K562 (cell line): Measurements from ENCODE around the gene NMRAL1. TPM values are rescaled to one million over a fixed set of nuclear protein-coding genes. Genes with fewer than 3 reads are reported as not detected.

Experiments
- FOXJ2 ChIP-seq: fragments of 200-800 bp; sonication (Bioruptor generic); IDR thresholded peaks from 2 replicates; pipeline ENCODE4 v1.6.1; 2016; ENCODE audit warnings: missing genetic modification characterization, missing compliant biosample characterization
- FOXM1 ChIP-seq, 2 experiments: fragments of 450-650 bp in 1 of 2; sonication (generic) in 1 of 2; formaldehyde crosslinking in 1 of 2; IDR thresholded peaks; 2 replicates each; pipeline versions ENCODE4 v1.6.1 to v1.9.0; 2017 to 2022; ENCODE audit warnings: low read depth in 2 of 2, mild to moderate bottlenecking in 2 of 2, missing genetic modification reagents in 1 of 2, moderate library complexity in 1 of 2
- HMGXB4 ChIP-seq: sonication (generic); formaldehyde crosslinking; IDR thresholded peaks from 2 replicates; pipeline ENCODE4 v1.8.1; 2023; ENCODE audit warnings: mild to moderate bottlenecking, missing genetic modification reagents
- HNRNPUL1 ChIP-seq: fragments of 200-400 bp; formaldehyde crosslinking; IDR thresholded peaks from 2 replicates; pipeline ENCODE4 v1.6.1; 2017; ENCODE audit warnings: low read length
- ILF3 ChIP-seq: fragments of 450-650 bp; IDR thresholded peaks from 2 replicates; pipeline ENCODE4 v1.6.1; 2018; ENCODE audit warnings: antibody characterized with exemption, mild to moderate bottlenecking, moderate library complexity, borderline replicate concordance
- KAT7 ChIP-seq: sonication (generic); formaldehyde crosslinking; IDR thresholded peaks from 2 replicates; pipeline ENCODE4 v1.8.0; 2022; ENCODE audit warnings: missing genetic modification reagents, mild to moderate bottlenecking, borderline replicate concordance
- NFYB ChIP-seq: IDR thresholded peaks from 2 replicates; pipeline ENCODE4 v1.6.1; 2011; ENCODE audit warnings: mild to moderate bottlenecking, moderate library complexity; ENCODE audit not compliant: insufficient read length; ENCODE audit errors: extremely low read depth
- SAFB2 ChIP-seq: fragments of 200-400 bp; formaldehyde crosslinking; IDR thresholded peaks from 2 replicates; pipeline ENCODE4 v1.6.1; 2018; ENCODE audit warnings: borderline replicate concordance, low read length, low read depth, moderate library complexity; ENCODE audit not compliant: severe bottlenecking
- SRSF7 ChIP-seq: fragments of 200-400 bp; formaldehyde crosslinking; optimal IDR thresholded peaks from 2 replicates; pipeline ENCODE3; 2017; ENCODE audit warnings: mild to moderate bottlenecking, low read depth, low read length
- TEAD4 ChIP-seq, 2 experiments: sonication (generic) in 1 of 2; formaldehyde crosslinking in 1 of 2; IDR thresholded peaks; 2 replicates each; pipeline versions ENCODE4 v1.6.1 to v1.8.0; 2012 to 2022; ENCODE audit warnings: borderline replicate concordance in 1 of 2, inconsistent platforms in 1 of 2, low read length in 1 of 2, mild to moderate bottlenecking in 1 of 2, missing genetic modification reagents in 1 of 2
- TRIM24 ChIP-seq, 2 experiments: fragments of 450-650 bp; IDR thresholded peaks; 2 replicates each; pipeline ENCODE4 v1.6.1; 2016
- ZNF143 ChIP-seq: sonication (generic); formaldehyde crosslinking; IDR thresholded peaks from 2 replicates; pipeline ENCODE4 v1.9.0; 2022; ENCODE audit warnings: mild to moderate bottlenecking, missing genetic modification reagents
- ZNF644 ChIP-seq: fragments of 200-800 bp; sonication (Bioruptor generic); IDR thresholded peaks from 2 replicates; pipeline ENCODE4 v1.6.1; 2016; ENCODE audit warnings: low read depth, missing genetic modification characterization, missing compliant biosample characterization
- polyA plus RNA-seq, 8 experiments: library from polyadenylated mRNA; depleted of rRNA in 4 of 8; stranded (reverse) in 5 of 8; unstranded in 3 of 8; fragments of >200 nt; fragmentation: Nextera tagmentation in 2 of 8; fragmentation: Illumina TruSeq in 1 of 8; extraction: Ambion mirVana in 2 of 8; extraction: Trizol in 1 of 8; gene quantifications; 2 replicates each; pipeline versions ENCODE4 v1.2.1 to v1.2.3, GENCODE V29; 2011 to 2014; ENCODE audit warnings: inconsistent platforms in 1 of 8, missing spikeins in 1 of 8
- total RNA-seq, 7 experiments: library from RNA; depleted of rRNA in 6 of 7; stranded (reverse); fragments of >200 nt in 6 of 7; fragmentation: Illumina TruSeq in 2 of 7; extraction: Trizol in 2 of 7; gene quantifications; 2 replicates each; pipeline versions ENCODE4 v1.2.1 to v1.2.3, GENCODE V29; 2011 to 2021; ENCODE audit warnings: low replicate concordance in 1 of 7
- TF ChIP-seq, protein P1 (sequence below): sonication (generic); formaldehyde crosslinking; IDR thresholded peaks from 2 replicates; pipeline ENCODE4 v1.8.1; 2023; ENCODE audit warnings: missing genetic modification reagents, mild to moderate bottlenecking, borderline replicate concordance
- TF ChIP-seq, protein P2 (sequence below): fragments of 450-650 bp; IDR thresholded peaks from 2 replicates; pipeline ENCODE4 v1.6.1; 2016; ENCODE audit warnings: missing biosample characterization, missing genetic modification characterization

Gene NMRAL1
- total and polyA plus RNA-seq, 9 of the 15 experiments (the other 6 are each of a cell fraction or from before 2014, with no cell fraction given): 6.3 to 116 (median 63.2) TPM

GRCh38 chr16:4425378-4426020 lies 48.9 kb downstream of the NMRAL1 start, which contains the start of gene DNAJA3 (continued):
- TF ChIP-seq, protein P1, sequence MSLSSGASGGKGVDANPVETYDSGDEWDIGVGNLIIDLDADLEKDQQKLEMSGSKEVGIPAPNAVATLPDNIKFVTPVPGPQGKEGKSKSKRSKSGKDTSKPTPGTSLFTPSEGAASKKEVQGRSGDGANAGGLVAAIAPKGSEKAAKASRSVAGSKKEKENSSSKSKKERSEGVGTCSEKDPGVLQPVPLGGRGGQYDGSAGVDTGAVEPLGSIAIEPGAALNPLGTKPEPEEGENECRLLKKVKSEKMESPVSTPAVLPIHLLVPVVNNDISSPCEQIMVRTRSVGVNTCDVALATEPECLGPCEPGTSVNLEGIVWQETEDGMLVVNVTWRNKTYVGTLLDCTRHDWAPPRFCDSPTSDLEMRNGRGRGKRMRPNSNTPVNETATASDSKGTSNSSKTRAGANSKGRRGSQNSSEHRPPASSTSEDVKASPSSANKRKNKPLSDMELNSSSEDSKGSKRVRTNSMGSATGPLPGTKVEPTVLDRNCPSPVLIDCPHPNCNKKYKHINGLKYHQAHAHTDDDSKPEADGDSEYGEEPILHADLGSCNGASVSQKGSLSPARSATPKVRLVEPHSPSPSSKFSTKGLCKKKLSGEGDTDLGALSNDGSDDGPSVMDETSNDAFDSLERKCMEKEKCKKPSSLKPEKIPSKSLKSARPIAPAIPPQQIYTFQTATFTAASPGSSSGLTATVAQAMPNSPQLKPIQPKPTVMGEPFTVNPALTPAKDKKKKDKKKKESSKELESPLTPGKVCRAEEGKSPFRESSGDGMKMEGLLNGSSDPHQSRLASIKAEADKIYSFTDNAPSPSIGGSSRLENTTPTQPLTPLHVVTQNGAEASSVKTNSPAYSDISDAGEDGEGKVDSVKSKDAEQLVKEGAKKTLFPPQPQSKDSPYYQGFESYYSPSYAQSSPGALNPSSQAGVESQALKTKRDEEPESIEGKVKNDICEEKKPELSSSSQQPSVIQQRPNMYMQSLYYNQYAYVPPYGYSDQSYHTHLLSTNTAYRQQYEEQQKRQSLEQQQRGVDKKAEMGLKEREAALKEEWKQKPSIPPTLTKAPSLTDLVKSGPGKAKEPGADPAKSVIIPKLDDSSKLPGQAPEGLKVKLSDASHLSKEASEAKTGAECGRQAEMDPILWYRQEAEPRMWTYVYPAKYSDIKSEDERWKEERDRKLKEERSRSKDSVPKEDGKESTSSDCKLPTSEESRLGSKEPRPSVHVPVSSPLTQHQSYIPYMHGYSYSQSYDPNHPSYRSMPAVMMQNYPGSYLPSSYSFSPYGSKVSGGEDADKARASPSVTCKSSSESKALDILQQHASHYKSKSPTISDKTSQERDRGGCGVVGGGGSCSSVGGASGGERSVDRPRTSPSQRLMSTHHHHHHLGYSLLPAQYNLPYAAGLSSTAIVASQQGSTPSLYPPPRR (CRISPR knock-in tag): peak; percentile 89; the same call in 1 of the 2 replicates
- TF ChIP-seq TRIM24 (IDR thresholded peaks at IDR 0.05) (0 out of 4 replicates have a peak, but pooled peaks of 1 of the 2 experiments have one; percentile 30), ILF3 (no peak), KAT7 (CRISPR knock-in tag) (no peak), NFYB (no peak), HNRNPUL1 (no peak), SAFB2 (no peak), HMGXB4 (CRISPR knock-in tag) (no peak; the same call in 1 of the 2 replicates), ZNF143 (CRISPR knock-in tag) (peak; percentile 96), TEAD4 (IDR thresholded peaks at IDR 0.05; ENCODE audit: low read length) (peak; percentile 22; the same call in 1 of the 2 replicates), TEAD4 (CRISPR knock-in tag; IDR thresholded peaks at IDR 0.05; ENCODE audit: borderline replicate concordance) (no peak), FOXM1 (IDR thresholded peaks at IDR 0.05; ENCODE audit: low read depth) (no peak), FOXM1 (CRISPR knock-in tag; IDR thresholded peaks at IDR 0.05; ENCODE audit: low read depth) (no peak), ZNF644 (tag) (peak; percentile 79; the same call in 1 of the 2 replicates), FOXJ2 (peak; percentile 47; the same call in 1 of the 2 replicates), SRSF7 (no peak)
- TF ChIP-seq, protein P2, sequence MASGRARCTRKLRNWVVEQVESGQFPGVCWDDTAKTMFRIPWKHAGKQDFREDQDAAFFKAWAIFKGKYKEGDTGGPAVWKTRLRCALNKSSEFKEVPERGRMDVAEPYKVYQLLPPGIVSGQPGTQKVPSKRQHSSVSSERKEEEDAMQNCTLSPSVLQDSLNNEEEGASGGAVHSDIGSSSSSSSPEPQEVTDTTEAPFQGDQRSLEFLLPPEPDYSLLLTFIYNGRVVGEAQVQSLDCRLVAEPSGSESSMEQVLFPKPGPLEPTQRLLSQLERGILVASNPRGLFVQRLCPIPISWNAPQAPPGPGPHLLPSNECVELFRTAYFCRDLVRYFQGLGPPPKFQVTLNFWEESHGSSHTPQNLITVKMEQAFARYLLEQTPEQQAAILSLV (tag): 0 out of 2 replicates have a peak, but pooled peaks have one; percentile 21
